ENCODE measurements around the gene GALNT13.

DNA sequence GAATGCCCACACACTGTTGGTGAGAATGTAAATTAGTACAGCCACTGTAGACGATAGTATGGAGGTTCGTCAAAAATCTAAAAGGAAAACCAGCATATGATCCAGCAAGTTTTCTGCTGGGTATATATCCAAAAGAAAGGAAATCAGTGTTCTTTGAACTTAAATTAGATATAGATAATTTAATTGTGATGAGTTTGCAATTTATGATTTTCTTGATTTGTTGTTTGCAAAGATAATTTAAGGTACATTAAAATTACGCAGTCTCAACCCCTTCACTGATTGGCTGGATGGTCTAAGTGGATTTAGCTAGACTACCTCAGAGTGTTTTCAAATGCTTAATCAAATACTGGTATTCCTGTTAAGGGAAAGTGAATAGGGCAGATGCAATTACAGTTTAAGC, 302.2 kb downstream of the GALNT13 start:
- TF ChIP-seq, protein P1, sequence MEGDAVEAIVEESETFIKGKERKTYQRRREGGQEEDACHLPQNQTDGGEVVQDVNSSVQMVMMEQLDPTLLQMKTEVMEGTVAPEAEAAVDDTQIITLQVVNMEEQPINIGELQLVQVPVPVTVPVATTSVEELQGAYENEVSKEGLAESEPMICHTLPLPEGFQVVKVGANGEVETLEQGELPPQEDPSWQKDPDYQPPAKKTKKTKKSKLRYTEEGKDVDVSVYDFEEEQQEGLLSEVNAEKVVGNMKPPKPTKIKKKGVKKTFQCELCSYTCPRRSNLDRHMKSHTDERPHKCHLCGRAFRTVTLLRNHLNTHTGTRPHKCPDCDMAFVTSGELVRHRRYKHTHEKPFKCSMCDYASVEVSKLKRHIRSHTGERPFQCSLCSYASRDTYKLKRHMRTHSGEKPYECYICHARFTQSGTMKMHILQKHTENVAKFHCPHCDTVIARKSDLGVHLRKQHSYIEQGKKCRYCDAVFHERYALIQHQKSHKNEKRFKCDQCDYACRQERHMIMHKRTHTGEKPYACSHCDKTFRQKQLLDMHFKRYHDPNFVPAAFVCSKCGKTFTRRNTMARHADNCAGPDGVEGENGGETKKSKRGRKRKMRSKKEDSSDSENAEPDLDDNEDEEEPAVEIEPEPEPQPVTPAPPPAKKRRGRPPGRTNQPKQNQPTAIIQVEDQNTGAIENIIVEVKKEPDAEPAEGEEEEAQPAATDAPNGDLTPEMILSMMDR (IDR thresholded peaks at IDR 0.05; ENCODE audit: low read depth, low read length): no peak
- TF ChIP-seq EZH2phosphoT487 (IDR thresholded peaks at IDR 0.05; ENCODE audit: low read depth): no peak

Measured in OCI-LY3 (cell line).